Measurements from ENCODE around the gene USF1.
"Not testable (repeated sequence)": the region's sequence is repeated elsewhere in the genome, so short reads cannot be mapped to it uniquely, and the experiment has no call there.

The USF1 gene

GRCh38 chr1:161079436-161080110, 33.8 kb upstream of the USF1 start:
- no peak for DNase-seq (ENCODE audit: low read depth in 2 of 2)

- no peak for DNase-seq (ENCODE audit: low read depth in 2 of 2)
These were observed 31.6 kb upstream of the USF1 start for GRCh38 chr1:161077426-161077825.

GRCh38 chr1:161076410-161076809, 30.6 kb upstream of the USF1 start:
- no peak for DNase-seq (ENCODE audit: low read depth in 2 of 2)

GRCh38 chr1:161074676-161075368, 29.0 kb upstream of the USF1 start:
- no peak for DNase-seq (ENCODE audit: low read depth in 2 of 2)

DNA sequence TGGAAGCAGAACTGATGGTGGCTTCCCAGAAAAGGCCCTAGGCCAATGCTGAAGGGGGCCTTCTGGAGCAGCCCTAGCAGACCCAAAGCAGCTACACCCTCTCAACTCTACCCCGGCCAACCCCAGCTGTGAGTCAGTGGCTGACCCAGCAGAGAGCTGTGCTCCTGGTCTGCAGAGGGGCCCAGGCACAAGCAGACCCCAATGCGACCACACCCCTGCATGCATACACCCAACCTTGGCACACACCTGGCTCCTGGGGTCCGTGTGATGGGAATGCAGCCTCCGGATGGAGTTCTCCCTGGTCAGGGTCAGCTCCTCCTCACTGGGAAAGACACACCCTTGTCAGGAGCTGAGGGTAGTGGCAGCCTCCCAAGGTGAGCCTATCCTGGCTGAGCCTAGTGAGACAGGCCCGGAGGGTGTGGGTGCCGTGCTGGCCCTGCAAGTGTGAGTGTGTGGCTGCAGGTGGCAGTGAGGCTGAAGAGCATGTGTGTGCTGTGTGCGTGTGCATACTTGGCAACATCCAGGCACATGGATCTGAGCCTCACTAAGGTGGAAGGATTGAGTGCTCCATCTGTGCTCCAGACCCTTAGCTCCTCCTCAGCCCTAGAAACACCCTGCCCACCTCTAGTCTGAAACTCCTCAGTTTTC, 27.8 kb upstream of the USF1 start:
- no peak for DNase-seq (ENCODE audit: low read depth in 2 of 2)

GRCh38 chr1:161072751-161073449, 27.1 kb upstream of the USF1 start:
- no peak for DNase-seq (ENCODE audit: low read depth in 2 of 2)

- no peak for DNase-seq (ENCODE audit: low read depth in 2 of 2)
These were observed 26.2 kb upstream of the USF1 start for GRCh38 chr1:161071886-161072371.

DNA sequence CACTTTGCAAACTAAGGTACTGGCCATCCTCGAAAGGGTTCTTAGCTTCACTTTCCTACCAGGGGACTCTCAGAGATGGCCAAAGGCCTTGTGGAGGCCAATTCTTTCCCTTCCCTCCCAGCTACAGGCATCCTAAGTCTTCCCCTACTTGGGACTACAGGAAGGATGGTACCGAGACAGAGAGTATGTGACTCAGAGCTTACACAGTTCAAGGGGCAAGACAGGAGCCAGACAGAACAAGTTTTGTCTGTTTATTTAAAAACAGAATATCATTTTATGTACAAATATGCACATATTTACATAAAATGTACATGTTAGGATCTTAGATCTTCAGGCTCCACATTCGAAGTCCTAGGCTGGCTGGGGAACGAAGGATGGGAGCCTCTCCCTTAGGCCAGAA, 25.0 kb upstream of the USF1 start:
- DNase-seq (ENCODE audit: low read depth in 2 of 2), result no peak

DNA sequence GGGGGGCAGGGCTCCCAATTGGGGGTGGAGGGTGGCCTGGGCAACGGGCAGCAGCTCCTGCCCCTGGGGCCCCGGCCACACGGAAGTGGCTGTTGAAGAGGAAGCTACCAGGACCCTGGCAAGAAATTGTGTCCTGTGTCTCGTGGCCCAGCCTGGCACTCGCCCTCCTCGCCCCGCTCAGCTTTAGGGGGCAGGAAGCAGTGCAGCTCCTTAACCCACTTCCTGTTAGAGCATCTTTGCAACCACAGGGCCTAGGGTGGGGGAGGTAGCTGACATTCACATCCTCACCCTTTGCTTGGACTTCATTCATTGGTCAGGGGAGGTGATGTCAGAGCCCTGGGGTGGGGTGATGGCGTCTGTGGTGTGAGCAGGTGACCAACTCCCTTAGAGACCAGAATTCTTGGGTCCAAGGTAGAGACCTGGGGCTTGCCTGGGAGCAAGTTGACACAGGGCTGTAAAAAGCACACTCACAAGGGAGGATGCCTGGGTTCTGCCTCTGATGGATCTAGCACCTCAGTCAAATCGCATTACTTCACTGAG, 24.0 kb upstream of the USF1 start, which contains the start of gene ARHGAP30:
Gene ARHGAP30 (minus strand): TSS at position 161 of the 540 bp plus-strand sequence. CDS start 267 bp downstream, outside the sequence.
- DNase-seq (ENCODE audit: low read depth in 2 of 2), result peak; percentile 64 to 75

- no peak for DNase-seq (ENCODE audit: low read depth in 2 of 2)
These were observed 23.5 kb upstream of the USF1 start for GRCh38 chr1:161069241-161069640.

DNA sequence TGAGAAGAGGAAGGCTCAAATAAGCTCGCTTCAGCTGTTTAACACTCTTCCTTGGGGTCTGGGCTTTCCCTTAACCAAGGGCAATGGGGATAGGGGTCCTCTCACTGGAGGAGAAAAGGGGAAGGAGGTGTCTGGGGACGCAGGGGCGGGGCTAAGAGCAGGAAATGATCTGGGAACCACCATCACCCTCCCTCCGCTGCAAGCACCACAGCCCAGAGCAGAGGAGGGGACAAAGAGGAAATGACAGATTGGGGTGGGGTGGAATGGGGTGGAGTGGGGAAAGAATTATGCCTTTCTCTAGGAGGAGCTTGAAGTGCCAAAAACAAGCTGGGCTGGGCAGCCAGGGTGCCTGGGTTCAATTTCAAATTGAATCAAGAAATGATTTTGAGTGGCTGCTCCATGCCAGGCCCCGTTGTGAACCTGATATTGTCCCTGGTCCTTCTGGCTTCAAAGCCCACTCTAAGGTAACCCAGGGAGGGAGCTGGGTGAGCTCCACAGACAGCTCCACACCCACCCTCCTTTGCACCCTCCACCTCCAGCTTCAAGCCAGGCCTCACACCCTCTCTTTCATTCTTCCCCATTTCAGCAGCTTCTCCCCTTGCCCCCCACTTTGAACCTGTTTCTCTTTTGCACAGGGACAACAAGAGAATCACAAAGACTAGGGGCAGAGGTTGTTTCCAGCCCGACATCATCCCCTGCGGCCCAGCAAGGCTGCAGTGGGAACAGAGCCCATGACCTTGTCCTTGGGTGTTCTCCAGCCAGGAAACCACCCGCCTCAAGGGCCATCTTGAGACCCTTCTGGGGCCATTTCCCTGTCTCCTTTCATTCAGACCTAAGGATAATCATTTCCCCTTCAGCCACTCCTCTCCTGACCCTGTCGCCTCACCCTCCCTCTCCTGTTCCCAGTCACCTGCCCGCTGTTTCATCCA, 22.8 kb upstream of the USF1 start:
- peak; percentile 55 to 79 for DNase-seq (ENCODE audit: low read depth in 2 of 2)

- DNase-seq (ENCODE audit: low read depth in 2 of 2), result no peak
These were observed 20.9 kb upstream of the USF1 start for GRCh38 chr1:161066694-161067093.

- DNase-seq (ENCODE audit: low read depth in 2 of 2), result not testable (repeated sequence)
These were observed 19.9 kb upstream of the USF1 start for GRCh38 chr1:161065681-161066080.

DNA sequence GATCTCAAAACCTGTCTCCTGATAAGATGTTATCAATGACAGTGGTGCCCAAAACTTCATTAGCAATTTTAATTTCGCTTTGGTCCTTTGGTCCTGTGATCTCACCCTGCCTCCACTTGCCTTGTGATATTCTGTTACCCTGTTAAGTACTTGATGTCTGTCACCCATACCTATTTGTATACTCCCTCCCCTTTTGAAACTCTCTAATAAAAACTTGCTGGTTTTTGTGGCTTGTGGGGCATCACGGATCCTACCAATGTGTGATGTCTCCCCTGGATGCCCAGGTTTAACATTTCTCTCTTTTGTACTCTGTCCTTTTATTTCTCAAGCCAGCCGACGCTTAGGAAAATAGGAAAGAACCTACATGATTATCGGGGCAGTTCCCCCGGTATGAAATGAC, 18.2 kb upstream of the USF1 start:
- DNase-seq (ENCODE audit: low read depth in 2 of 2), result not testable (repeated sequence)

- DNase-seq (ENCODE audit: low read depth in 2 of 2), result no peak
These were observed 15.6 kb upstream of the USF1 start for GRCh38 chr1:161061419-161061818.

- no peak for DNase-seq (ENCODE audit: low read depth in 2 of 2)
These were observed 13.5 kb upstream of the USF1 start for GRCh38 chr1:161059293-161059692.

DNA sequence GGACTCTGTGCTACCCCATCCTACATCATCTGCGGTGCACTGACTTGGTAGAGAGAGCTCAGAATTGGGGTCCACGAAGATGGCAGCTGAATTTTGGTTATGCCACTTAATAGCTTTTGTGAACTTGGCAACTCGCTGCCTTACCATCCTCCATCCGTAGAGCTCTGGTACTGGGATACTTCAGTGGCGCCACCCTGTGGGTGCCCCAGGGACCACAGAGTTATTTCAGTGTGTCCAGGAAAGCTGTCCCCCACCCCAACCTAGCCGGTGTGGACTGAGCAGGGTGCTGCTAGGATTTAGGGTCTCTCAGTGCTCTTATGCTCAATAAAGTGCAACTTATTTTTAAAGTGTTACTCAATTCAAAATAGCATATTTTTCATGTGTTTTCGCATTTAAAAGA, 9.0 kb upstream of the USF1 start:
- DNase-seq (ENCODE audit: low read depth in 2 of 2), result no peak

GRCh38 chr1:161054232-161054631, 8.5 kb upstream of the USF1 start:
- no peak for DNase-seq (ENCODE audit: low read depth in 2 of 2)

GRCh38 chr1:161052899-161053298, 7.1 kb upstream of the USF1 start:
- no peak for DNase-seq (ENCODE audit: low read depth in 2 of 2)

DNA sequence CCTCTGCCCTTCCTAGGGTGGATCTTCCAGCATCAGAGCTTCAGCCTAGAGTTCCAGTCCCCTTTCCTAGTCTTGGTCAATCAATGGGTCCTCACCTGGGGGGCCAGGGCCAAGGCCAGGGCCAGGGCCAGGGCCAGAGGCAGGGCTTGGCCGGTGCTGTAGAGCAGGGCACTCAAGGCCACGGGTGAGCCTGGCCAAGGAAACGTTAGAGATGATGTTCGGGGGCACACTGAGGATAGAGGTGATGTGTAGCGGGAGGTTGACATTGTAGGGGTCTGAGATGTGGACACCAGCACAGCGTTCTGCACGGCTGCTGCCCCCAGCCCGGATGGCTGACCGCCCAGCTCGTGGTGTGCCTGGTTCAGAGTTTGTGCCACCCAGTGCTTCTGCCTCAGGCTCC, 5.4 kb upstream of the USF1 start:
- no peak for DNase-seq (ENCODE audit: low read depth in 2 of 2)
